GM18526 (cell line): ENCODE results near the gene FIP1L1.

Experiments used
- POLR2A ChIP-seq: IDR thresholded peaks from 3 replicates; pipeline ENCODE4 v1.6.1; 2011; ENCODE audit not compliant: insufficient read length; ENCODE audit errors: extremely low read depth

FIP1L1 gene

DNA sequence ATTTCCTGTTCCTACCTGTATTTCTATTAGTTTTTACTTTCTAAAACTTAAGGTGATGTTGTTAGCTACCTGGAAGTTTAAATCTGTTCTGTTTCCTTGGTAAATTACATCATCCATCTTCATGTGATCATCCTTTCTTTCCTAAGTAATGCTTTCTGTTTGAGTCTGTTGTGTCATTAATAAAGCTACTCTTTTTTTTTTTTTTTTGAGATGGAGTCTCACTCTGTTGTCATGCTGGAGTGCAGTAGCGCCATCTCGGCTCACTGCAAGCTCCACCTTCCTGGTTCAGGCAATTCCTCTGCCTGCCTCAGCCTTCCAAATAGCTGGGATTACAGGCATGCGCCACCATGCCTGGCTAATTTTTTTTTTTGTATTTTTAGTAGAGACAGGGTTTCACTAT lies 73.3 kb downstream of the FIP1L1 start:
- no peak for TF ChIP-seq POLR2A

DNA sequence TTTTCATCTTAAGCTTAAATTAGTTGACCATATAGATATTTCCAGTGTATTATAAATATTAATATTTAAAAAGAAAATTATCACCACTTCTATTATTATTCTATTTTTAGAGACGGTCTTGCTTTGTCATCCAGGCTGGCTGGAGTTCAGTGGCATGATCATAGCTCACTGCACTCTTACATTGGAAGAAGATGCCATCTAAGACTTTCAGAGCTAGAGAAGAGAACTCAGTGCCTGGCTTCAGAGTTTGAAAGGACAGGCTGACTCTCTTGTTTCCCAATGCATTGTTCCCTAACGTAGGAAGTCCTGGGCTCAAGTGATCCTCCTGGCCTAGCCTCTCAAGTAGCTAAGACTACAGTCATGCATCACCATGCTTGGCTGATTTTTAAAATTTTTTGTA lies 75.9 kb downstream of the FIP1L1 start:
- no peak for TF ChIP-seq POLR2A

DNA sequence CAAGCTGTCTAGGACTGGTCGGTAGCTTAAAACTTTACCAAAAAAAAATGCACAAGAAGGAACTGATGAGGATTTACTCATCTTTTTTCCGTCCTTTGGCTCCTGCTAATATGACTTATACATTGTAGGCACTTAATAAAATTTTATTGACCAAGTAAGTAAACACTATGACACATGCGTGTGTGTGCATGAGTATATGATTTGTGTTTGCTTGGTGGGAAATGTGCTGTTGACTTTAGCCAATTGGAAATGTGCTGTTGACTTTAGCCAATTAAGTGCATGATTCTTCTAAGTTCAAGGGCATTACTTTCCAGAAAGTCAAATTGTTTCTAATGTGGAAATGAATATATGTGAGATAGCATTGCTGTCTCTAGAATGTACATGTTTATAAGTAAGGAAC lies 78.3 kb downstream of the FIP1L1 start:
- no peak for TF ChIP-seq POLR2A

DNA sequence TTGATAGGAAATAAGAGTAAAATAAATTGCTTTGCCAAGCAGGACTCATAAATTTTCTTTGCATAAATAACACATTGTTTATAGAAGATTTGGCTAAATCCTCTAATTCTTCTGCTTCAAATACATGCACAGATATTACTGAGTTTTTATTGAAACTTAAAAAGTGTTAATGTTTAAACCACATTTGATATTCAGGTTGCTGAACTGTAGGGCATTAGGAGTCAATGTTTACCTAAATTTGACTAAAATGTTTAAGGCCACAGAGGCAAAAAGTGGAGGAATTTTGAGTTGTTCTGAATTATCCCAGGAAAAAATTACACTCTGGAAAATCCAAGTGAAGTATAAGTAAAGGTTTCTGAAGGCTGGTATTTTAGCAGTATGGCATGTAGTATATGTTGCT lies 78.7 kb downstream of the FIP1L1 start:
- no peak for TF ChIP-seq POLR2A

DNA sequence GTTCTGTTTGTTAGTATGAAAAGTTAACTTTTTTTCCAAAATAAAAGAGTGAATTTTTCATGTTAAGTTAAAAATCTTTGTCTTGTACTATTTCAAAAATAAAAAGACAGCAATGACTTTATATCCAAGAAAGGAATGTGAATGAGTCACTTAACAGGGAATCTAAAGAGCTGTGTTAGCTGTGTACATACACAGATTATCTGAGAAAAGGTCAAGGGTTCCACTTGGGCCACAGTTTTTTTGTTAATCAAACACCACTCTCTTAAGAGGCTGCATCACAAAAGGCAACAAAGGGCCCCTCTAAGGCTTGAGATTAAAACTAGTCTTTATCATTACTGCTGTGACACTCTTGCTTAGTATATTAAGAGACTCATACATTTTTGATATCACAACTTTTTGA lies 82.1 kb downstream of the FIP1L1 start:
- TF ChIP-seq POLR2A = no peak

DNA sequence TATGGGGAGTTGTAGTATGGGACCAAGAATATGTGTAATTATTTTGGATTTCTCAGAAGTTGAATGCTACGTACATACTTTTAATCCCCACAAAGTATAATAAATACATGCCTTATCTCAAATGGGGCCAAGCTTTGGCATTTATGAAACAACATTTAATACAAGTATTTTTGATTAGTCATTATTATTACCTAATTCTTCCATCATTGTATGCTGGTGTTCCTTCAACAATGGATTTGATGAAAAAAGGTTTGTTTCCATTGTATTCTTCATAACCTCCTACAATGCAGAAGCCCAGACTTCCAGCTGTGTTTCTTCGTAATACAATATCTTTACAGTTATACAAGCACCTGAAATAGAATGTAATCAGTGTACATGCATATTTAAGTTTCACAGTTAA lies 83.8 kb downstream of the FIP1L1 start:
- TF ChIP-seq POLR2A = no peak

DNA sequence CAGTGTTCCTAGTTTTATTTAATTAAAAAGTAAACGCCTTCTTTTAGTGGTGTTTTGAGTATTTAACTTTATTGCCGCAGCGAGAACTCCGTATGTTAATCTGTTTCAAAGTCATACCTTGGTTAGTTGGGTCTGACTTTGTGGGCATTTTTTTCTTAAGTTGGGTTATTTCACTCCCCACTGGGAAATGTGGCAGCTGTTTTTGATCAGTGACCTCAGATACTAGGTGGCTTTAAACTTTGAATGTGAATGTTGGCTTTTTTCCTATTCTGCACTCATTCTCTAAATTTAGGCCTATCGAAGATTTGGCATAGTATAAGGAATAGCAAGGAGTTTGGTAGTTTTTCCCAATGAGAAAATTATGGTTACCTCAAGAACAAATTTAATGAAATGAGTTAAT lies 85.9 kb downstream of the FIP1L1 start:
- no peak for TF ChIP-seq POLR2A

DNA sequence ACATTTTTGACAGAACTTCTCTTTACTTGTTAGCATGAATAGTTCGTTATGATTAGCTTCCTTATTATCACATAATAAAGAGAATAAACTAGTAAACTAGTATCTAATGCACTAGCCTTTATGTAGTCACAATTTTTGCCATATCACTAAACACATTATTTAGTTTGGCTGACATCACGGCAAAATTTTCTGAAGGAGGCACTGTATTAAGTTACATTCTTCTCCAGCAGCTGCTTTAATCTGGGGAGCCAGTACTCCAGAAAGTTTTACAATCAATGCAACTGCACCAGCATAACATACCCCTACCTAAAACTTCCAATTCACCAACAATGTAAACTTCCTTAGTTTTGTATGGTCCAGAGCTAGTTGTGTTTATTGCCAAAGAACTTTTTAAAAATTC lies 87.8 kb downstream of the FIP1L1 start:
- no peak for TF ChIP-seq POLR2A

DNA sequence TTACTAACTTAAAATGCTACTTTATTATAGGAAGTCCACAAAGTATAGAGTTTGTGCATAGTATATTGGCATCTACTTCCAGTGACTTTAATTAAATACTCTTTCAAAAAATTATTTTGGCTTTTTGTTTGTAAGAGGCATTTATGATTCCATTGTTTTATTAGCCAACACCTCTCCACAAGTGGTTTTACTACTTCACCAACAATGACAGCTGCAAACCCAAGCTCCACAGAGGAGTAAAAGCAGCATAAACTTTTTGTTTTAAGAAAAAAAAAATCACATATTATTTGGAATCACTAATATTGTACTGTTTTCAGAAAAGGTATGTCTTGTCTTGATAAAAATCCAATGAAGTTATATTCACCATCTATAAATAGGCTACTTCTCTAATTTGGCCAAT lies 88.5 kb downstream of the FIP1L1 start:
- TF ChIP-seq POLR2A = no peak

DNA sequence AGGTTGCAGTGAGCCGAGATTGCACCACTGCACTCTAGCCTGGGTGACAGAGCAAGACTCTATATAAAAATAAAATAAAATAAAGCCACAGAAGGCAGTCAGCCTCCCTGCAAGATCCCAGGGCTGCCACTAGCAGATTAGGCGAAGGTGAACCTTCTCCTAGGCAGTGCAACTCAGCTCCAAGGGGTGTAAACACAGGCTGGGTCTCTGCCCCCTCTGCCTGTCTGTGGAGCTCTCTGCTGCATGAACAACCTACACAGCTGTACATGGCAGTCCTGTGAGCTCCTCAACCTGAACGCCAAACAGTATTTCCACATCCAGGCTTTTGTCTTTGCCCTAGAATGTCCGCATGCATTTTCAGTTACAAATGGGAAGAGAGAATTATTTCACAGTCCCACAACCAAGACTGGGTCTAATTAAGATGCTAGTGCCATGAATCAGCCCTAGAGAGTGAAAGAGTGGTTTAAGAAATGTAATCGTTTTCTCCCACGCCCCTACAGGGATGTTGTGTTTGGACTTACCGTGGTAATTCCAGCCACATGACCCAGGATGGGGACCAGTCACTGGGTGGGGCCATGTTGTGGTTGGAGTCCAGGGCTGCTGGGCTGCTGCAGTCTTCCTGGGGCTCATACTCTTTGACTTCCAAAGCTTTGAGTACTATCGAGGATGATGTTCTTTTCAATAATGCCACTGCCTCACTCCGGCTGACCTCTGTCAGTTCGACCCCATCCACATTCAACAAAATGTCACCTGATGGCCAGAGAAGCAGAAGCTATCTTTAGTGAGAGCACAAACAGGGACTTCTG lies 99.0 kb downstream of the FIP1L1 start:
- TF ChIP-seq POLR2A = no peak

DNA sequence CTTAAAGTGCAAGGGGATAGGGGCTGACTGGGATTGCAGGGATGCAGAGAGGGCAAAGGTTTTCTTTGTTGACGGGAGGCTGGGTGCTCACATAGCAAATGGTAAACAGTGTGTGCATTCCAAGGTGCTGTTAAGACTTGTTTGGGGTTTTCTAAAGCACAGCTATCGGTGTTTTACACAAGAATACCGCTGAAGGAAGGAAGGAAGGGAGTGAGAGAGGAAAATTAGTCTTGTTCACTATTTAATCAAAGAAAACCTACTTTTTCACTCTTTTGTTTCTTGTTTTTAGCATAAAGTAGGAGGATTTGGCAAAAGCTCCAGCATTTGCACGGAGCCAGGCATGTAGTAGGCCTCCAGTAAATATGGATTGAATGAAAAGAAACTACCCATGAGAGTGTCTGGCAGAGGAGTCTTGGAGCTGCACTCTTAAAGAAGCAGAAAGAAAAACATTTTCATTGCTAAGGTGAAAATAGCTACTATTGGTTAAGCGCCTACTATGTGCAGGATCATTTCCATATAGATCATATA lies 99.7 kb downstream of the FIP1L1 start:
- TF ChIP-seq POLR2A = no peak

DNA sequence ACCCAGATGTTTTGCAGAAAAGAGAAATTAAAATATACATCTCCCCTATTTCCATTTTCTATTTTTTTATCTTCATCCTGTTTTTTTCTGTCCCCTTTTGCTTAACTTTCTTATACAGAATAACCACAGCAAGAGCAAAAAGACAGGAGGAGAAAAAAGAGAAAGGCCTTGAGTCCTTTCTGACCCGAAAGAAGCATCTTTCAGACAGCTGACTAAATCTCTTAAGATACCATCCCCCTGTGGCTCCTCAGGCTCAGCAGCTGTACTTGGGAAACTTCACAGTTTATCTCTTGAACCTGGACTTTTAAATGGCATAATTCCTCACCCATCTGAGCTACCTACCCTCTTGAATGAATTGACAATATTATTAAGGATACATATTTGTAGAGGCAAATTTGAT lies 100.2 kb downstream of the FIP1L1 start:
- no peak for TF ChIP-seq POLR2A

DNA sequence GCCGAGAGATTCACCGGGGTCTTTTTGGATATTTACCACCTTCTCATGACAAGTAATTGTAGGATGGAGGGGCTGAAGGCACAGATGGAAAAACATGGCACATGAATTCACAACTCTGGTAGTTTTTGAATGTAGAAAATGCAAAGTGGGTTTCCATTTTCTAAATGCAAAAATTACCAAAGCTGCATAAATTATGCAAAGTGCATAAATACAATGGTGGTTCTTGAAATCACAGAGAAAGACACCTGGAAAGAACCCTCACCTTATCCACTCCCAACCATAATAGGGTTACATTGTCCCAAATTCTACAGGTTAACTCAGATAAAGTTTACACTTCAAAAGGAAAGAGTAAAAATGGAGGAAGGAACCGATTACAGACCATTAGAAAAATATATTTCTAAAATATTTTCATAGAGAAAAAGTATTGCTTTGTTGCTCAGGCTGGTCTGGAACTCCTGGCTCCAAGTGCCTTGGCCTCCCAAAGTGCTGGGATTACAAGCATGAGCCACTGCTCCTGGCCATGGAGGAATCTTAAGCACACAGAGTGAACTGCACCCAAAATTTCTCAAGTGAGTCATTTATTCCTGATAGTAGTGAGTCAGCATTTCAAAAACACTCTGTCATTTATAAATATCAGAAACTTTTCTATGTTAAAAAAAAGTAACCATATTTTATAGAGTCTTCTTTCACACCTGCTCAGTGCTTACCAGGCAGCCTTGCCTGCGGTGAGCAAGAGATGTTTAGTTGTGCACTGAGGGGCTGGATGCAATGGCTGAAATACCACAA lies 101.4 kb downstream of the FIP1L1 start:
- no peak for TF ChIP-seq POLR2A

DNA sequence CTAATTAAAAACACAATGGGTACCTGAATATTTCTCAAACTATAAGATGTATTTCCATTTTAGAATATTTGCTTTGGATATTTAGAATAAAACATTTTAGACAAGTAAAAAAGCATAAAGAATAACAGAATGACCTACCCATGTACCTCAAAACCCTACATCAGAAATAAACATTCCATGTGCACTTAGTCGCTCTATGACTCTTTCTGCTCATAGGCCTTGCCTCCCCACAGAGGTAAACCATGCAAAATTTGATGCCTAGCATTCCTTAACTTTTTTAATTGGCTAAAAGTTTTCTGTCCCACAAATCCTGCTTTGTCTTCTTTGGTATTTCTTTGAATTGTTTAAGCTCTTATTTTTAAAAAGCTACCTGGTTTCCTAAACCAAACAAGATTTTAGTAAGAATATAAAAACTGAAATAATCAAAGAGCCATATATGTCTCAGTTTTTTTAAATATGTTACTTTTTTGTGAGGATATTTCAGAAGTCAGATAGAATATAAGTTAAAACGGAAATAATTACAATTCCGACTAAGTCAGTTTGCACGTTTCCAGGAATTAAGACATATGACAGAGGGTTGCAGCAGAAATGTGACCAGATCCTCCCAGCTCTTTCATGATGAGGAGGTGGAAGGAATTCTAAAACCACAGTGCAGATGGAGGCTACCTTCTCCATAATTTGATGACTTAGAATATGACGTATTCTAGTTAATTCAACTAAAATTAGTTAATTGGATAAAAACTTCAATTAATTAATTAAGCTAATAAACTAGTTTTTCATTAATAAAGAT lies 102.5 kb downstream of the FIP1L1 start:
- no peak for TF ChIP-seq POLR2A

DNA sequence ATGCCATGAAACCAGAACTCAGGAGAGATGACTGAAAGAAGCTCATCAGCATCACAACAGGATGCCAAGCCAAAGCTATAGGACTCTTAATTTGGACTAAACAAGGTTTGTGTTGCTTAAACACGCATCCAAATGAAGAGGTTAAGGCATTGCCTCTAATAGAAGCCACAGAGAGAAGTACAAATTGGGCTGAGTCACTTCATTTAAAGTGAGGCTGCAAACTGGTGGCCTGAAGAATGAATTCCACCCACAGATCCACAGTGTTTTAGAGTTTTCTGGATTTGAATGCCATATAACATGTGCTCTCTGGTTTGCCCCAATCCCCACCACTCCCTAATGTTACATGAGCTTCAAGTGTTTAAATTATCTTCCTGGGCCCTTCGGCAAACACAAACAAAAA lies 103.5 kb downstream of the FIP1L1 start:
- TF ChIP-seq POLR2A = no peak

DNA sequence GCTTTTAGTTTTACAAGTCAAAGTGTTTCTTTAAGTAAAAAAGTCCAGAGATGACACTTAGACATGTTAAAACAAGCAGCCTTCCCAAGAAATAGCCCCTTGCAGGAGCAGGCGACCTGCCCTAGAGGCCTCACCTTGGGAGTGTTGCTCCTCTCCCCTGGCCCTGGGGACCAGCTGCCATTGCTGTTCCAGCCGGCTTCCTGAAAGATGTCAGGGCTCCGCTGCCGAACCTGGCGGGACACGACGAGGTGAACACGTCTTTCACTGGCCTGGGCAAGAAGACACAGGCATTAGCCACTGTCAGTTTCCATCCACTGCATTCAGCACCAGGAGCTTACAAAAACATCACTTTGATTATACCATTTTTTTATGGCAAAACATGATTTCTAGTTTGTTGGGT lies 104.1 kb downstream of the FIP1L1 start:
- TF ChIP-seq POLR2A = no peak

DNA sequence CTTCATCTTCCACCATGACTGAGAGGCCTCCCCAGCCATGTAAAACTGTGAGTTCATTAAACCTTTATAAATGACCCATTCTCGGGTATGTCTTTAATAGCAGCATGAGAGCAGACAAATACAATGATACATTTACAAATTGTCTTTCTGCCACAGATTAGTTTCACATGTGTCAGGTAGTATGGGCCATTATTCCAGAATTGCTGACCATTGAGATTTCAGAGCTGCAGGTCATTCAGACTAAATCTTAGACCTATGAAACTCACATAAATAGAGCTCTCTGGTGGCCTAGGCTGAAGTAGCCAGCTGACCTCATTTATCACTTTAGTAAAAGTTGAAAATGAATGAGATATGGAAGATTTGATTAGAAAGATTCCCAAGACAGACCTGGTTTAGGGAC lies 105.8 kb downstream of the FIP1L1 start:
- no peak for TF ChIP-seq POLR2A
